ENCODE results near the gene SLC17A7.

Gene SLC17A7

GRCh38 chr19:49479975-49480628, 38.8 kb upstream of the SLC17A7 start:
- TF ChIP-seq CTCF (IDR thresholded peaks at IDR 0.05) = no peak
- intact Hi-C loops (cut with DNase I; ENCODE audit: low total_unique reads) = no loop called here
- Histone ChIP-seq H3K4me3 (no peak overlapping the region), H3K4me1 (peaks cover 0 to 7% (median 3%) of the 10 kb centered on the region in 4 donors), H3K9me3 (no peaks in the 10 kb centered on the region), H3K36me3 (peaks cover 0 to 21% (median 0%) of the 10 kb centered on the region in 3 donors), H3K27ac (no peak overlapping the region), H3K27me3 (no peaks in the 10 kb centered on the region)
- no peak for DNase-seq

- peak in 1 of 2 donors; percentile 63 for DNase-seq
- no peaks in the 10 kb centered on the region for H3K9me3 ChIP-seq
- H3K4me3 ChIP-seq = no peak overlapping the region
- H3K36me3 ChIP-seq = peaks cover 0 to 10% (median 0%) of the 10 kb centered on the region in 3 donors
- peaks cover 0 to 20% (median 12%) of the 10 kb centered on the region in 4 donors for H3K4me1 ChIP-seq
- H3K27ac ChIP-seq = peak overlapping the region in 1 of 2 donors; percentile 24
- TF ChIP-seq CTCF (IDR thresholded peaks at IDR 0.05) = peak in 1 of 2 experiments; percentile 32
- H3K27me3 ChIP-seq = no peaks in the 10 kb centered on the region
- intact Hi-C loops (cut with DNase I; ENCODE audit: low total_unique reads) = loop anchor here (2.0 kb wide), 1 partner anchor 71 kb away; no protein-coding TSS in a partner anchor
Observed at GRCh38 chr19:49475995-49476880, 34.9 kb upstream of the SLC17A7 start.

GRCh38 chr19:49475191-49475917, 34.0 kb upstream of the SLC17A7 start:
- Histone ChIP-seq H3K4me3 (peak overlapping the region in 1 of 2 donors; percentile 61), H3K27me3 (no peaks in the 10 kb centered on the region), H3K4me1 (peaks cover 0 to 20% (median 12%) of the 10 kb centered on the region in 4 donors), H3K36me3 (peaks cover 0 to 5% (median under 1%) of the 10 kb centered on the region in 3 donors), H3K27ac (peak overlapping the region; percentile 69 to 80), H3K9me3 (no peaks in the 10 kb centered on the region)
- intact Hi-C loops (cut with DNase I; ENCODE audit: low total_unique reads) = loop anchor here (2.0 kb wide), 1 partner anchor 71 kb away; no protein-coding TSS in a partner anchor
- no peak for DNase-seq
- TF ChIP-seq CTCF (IDR thresholded peaks at IDR 0.05) = no peak

GRCh38 chr19:49474542-49474924, 33.2 kb upstream of the SLC17A7 start:
- no peaks in the 10 kb centered on the region for H3K9me3 ChIP-seq
- peaks cover 0 to 6% (median 3%) of the 10 kb centered on the region in 3 donors for H3K36me3 ChIP-seq
- peak overlapping the region; percentile 61 to 73 for H3K4me3 ChIP-seq
- H3K27me3 ChIP-seq = no peaks in the 10 kb centered on the region
- no peak for DNase-seq
- no peak for TF ChIP-seq CTCF (IDR thresholded peaks at IDR 0.05)
- intact Hi-C loops (cut with DNase I; ENCODE audit: low total_unique reads) = loop anchor here (2.0 kb wide), 1 partner anchor 72 kb away; no protein-coding TSS in a partner anchor
- peaks cover 0 to 20% (median 12%) of the 10 kb centered on the region in 4 donors for H3K4me1 ChIP-seq
- H3K27ac ChIP-seq = peak overlapping the region; percentile 69 to 80
